Upper lobe of left lung (tissue), 6 donors: Measurements from ENCODE around the gene NEK4. TPM values are rescaled to one million over a fixed set of nuclear protein-coding genes. Genes with fewer than 3 reads are reported as not detected.

Experiments
- ATAC-seq, 2 donors: fragments of 200-7000 bp; cut with Tn5 transposase; one replicate each; pipeline ENCODE4 v1.9.1; 2022; ENCODE audit warnings: mild to moderate bottlenecking in 2 of 2, moderate library complexity in 2 of 2; ENCODE audit not compliant: low FRiP score in 2 of 2
- DNase-seq, 2 donors: peaks; one replicate each; pipeline ENCODE4 v3.0.0-alpha.2; 2019 to 2020
- H3K27ac ChIP-seq, 4 donors: fragments of 200-600 bp; sonication (generic); one replicate each; pipeline ENCODE4 v1.5.1; 2016 to 2019
- H3K27me3 ChIP-seq, 4 donors: fragments of 200-600 bp; sonication (generic); one replicate each; pipeline ENCODE4 v1.5.1; 2017 to 2019
- H3K36me3 ChIP-seq, 4 donors: fragments of 200-600 bp; sonication (generic); one replicate each; pipeline ENCODE4 v1.5.1; 2016 to 2019
- H3K4me1 ChIP-seq, 4 donors: fragments of 200-600 bp; sonication (generic); one replicate each; pipeline ENCODE4 v1.5.1; 2018 to 2019
- H3K4me3 ChIP-seq, 4 donors: fragments of 200-600 bp; sonication (generic); one replicate each; pipeline ENCODE4 v1.5.1; 2017 to 2019; ENCODE audit warnings: mild to moderate bottlenecking in 2 of 4, moderate library complexity in 1 of 4
- H3K9me3 ChIP-seq, 4 donors: fragments of 200-600 bp; sonication (generic); one replicate each; pipeline ENCODE4 v1.5.1; 2018 to 2019
- EP300 ChIP-seq, 4 donors: sonication (generic); formaldehyde crosslinking; IDR thresholded peaks; one replicate each; pipeline ENCODE4 v1.5.1; 2017; ENCODE audit warnings: antibody characterized with exemption in 4 of 4, control low read depth in 2 of 4
- POLR2A ChIP-seq, 4 donors: fragments of 450-650 bp; IDR thresholded peaks; one replicate each; pipeline ENCODE4 v1.5.1; 2016 to 2017; ENCODE audit warnings: antibody characterized with exemption in 4 of 4, mild to moderate bottlenecking in 2 of 4
- POLR2AphosphoS5 ChIP-seq, 2 donors: sonication (generic); formaldehyde crosslinking; IDR thresholded peaks; one replicate each; pipeline ENCODE4 v1.5.1; 2017; ENCODE audit warnings: antibody characterized with exemption in 2 of 2
- WGBS, 2 donors: methylation state at CpG; one replicate each; pipeline ENCODE4 v1.1.5; 2017 to 2018; 5-methylcytosine and 5-hydroxymethylcytosine counted together
- total RNA-seq, 6 donors: library from RNA; depleted of rRNA in 4 of 6; stranded (reverse); fragments of >200 nt in 4 of 6; gene quantifications; one replicate each; pipeline versions ENCODE4 v1.1.0 to v1.2.1, GENCODE V29; 2016 to 2021
- TF ChIP-seq, protein P1 (sequence below), 6 experiments: fragments of 450-650 bp in 4 of 6; fragments of 200-600 bp in 2 of 6; sonication (generic) in 2 of 6; IDR thresholded peaks; one replicate each; pipeline ENCODE4 v1.5.1; 2016 to 2019; ENCODE audit warnings: antibody characterized with exemption in 6 of 6
- donor health status: DM: no; HTN: no; CAD: no; lungs with moderate emphysema.
- donor health status: DM: no; HTN: yes; CAD: no; lungs with severe emphysema.

Gene NEK4
- total RNA-seq, 6 donors from 2014 or later = 17.8 to 28.6 (median 24.2) TPM

DNA sequence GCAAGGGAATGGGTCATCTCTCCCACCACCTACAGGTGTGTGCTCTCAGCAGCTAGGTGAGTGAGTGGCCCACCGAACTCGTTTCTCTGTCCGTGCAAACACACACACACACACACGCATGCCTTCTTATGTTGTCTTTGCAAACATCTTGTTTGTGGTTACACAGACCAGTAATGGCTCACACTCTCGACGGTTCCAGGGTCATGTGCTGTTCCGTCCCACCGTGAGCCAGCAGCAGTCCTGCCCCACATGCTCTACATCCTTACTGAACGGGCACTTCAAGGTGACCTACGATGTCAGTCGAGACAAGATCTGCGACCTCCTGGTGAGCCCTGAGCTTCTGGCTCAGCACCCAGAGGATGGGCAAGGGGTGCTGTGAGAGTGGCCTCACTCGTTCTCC lies 11.0 kb upstream of the NEK4 start:
- no peak overlapping the region for H3K4me3 ChIP-seq
- no peaks in the 10 kb centered on the region for H3K9me3 ChIP-seq

DNA sequence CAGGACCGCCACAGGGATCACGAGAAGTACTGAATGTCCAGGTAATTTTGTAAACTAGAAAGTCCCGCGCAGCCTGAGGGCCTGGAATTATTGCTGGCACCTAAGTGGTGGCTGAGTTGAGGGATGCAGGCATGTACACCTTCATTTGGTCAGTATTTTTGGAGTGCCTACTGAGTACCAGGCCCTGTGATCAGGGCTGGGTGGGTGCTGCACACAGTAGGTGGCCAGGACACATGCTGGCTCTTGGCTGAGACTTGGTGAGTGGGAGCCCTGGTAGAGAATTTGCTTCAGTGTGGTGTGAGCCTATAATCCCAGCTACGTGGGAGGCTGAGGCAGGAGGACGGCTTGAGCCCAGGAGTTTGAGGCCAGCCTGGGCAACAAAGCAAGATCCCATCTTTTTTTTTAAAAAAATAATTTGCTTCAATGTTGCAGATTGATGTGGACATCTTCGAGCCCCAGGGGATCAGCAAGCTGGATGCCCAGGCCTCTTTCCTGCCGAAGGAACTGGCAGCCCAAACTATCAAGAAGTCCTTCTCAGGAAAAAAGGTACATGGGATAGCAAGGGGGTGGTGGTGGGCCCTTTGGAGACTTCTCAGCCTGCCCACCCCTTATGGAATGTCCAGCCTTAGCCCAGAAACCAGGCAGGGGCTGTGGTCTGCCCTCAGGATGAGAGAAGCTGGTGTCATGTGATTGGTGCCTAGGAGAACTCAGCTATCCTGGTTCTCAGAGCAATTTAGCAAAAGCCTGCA lies 9.3 kb upstream of the NEK4 start:
- Histone ChIP-seq H3K4me3 (no peak overlapping the region), H3K4me1 (no peaks in the 10 kb centered on the region), H3K27ac (no peak overlapping the region), H3K36me3 (no peaks in the 10 kb centered on the region), H3K27me3 (no peaks in the 10 kb centered on the region), H3K9me3 (no peaks in the 10 kb centered on the region)
- ATAC-seq (no peak), DNase-seq (peak in 1 of 2 donors; percentile 14)
- 76 to 84% methylated on average over 4 to 8 of the region's 8 CpGs for WGBS, 2 donors
- TF ChIP-seq, protein P1, sequence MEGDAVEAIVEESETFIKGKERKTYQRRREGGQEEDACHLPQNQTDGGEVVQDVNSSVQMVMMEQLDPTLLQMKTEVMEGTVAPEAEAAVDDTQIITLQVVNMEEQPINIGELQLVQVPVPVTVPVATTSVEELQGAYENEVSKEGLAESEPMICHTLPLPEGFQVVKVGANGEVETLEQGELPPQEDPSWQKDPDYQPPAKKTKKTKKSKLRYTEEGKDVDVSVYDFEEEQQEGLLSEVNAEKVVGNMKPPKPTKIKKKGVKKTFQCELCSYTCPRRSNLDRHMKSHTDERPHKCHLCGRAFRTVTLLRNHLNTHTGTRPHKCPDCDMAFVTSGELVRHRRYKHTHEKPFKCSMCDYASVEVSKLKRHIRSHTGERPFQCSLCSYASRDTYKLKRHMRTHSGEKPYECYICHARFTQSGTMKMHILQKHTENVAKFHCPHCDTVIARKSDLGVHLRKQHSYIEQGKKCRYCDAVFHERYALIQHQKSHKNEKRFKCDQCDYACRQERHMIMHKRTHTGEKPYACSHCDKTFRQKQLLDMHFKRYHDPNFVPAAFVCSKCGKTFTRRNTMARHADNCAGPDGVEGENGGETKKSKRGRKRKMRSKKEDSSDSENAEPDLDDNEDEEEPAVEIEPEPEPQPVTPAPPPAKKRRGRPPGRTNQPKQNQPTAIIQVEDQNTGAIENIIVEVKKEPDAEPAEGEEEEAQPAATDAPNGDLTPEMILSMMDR (IDR thresholded peaks at IDR 0.05) = no peak
- no peak for TF ChIP-seq POLR2AphosphoS5 (IDR thresholded peaks at IDR 0.05)
- no peak for TF ChIP-seq POLR2A (IDR thresholded peaks at IDR 0.05)
- TF ChIP-seq EP300 (IDR thresholded peaks at IDR 0.05) = no peak

More for the DNA sequence above, 11.0 kb upstream of the NEK4 start:
- ATAC-seq (no peak), DNase-seq (peak in 1 of 2 donors; percentile 5)
- TF ChIP-seq, protein P1 (IDR thresholded peaks at IDR 0.05) = no peak
- no peak for TF ChIP-seq POLR2A (IDR thresholded peaks at IDR 0.05)
- 55 to 63% methylated on average over 11 to 13 of the region's 13 CpGs for WGBS, 2 donors
- Histone ChIP-seq H3K27me3 (no peaks in the 10 kb centered on the region), H3K36me3 (no peaks in the 10 kb centered on the region), H3K27ac (no peak overlapping the region), H3K4me1 (no peaks in the 10 kb centered on the region)

GRCh38 chr3:52779011-52779836 lies 8.5 kb upstream of the NEK4 start:
- peak in 1 of 2 donors; percentile 29 for DNase-seq
- Histone ChIP-seq H3K4me1 (no peaks in the 10 kb centered on the region), H3K36me3 (no peaks in the 10 kb centered on the region), H3K4me3 (no peak overlapping the region), H3K27ac (no peak overlapping the region), H3K27me3 (no peaks in the 10 kb centered on the region), H3K9me3 (no peaks in the 10 kb centered on the region)
- peak in 1 of 2 donors; percentile 11 for ATAC-seq
- TF ChIP-seq, protein P1 (IDR thresholded peaks at IDR 0.05) = no peak
- TF ChIP-seq POLR2A (IDR thresholded peaks at IDR 0.05) = no peak
- TF ChIP-seq POLR2AphosphoS5 (IDR thresholded peaks at IDR 0.05) = no peak
- no peak for TF ChIP-seq EP300 (IDR thresholded peaks at IDR 0.05)
- 68 to 83% methylated on average over 7 to 10 of the region's 11 CpGs for WGBS, 2 donors

DNA sequence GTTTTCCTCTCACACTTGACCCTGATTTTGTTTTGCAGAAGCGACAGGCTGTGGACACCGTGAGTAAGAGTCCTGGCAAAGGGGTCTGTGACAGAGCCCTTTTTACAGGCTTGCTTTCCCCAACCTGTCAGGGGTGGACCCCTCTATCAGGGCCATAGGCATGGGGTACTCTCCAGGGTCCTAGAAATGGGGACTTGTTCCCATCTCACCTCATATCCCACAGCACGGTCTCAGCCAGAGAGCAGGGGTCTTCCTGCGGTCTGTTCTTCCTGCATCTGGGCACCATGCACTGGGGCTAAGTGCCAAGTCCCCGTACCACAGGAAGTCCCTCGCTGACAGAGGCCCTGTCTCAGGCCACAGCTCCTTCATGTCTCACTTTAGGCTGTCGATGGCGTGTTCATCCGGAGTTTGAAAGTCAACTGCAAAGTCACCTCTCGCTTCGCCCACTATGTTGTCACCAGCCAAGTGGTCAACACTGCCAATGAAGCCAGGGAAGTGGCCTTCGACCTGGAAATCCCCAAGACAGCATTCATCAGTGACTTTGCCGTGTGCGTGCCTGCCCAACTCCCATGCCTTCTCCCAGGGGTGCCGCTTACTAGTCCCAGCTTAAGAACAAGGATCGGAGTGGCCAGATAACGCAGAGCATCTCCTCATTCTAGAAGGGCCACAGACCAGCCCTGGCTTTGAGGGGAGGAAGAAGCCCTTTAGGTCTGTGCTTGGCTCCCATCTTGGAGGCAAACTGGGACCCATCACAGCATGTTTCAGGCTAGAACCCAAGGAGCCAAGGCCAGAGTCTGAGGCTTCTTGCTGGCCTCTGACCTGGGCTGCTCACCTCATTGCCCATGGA lies 7.4 kb upstream of the NEK4 start:
- Histone ChIP-seq H3K4me3 (no peak overlapping the region), H3K4me1 (no peaks in the 10 kb centered on the region), H3K27me3 (no peaks in the 10 kb centered on the region), H3K9me3 (no peaks in the 10 kb centered on the region), H3K27ac (no peak overlapping the region), H3K36me3 (no peaks in the 10 kb centered on the region)
- 68 to 83% methylated on average over 6 to 17 of the region's 17 CpGs for WGBS, 2 donors
- DNase-seq (peak in 1 of 2 donors; percentile 19), ATAC-seq (no peak)
- TF ChIP-seq EP300 (IDR thresholded peaks at IDR 0.05) (no peak), POLR2A (IDR thresholded peaks at IDR 0.05) (no peak), POLR2AphosphoS5 (IDR thresholded peaks at IDR 0.05) (no peak)
- TF ChIP-seq, protein P1 (IDR thresholded peaks at IDR 0.05) = no peak
